ENCODE measurements around the gene CPT1B. TPM values are rescaled to one million over a fixed set of nuclear protein-coding genes. Genes with fewer than 3 reads are reported as not detected.

The CPT1B gene
- total and polyA plus RNA-seq, 2 donors (not counting 3 experiments of a cell fraction or from before 2014, with no cell fraction given): 7.1 TPM

- Histone ChIP-seq H3K9me3 (replicated peaks; ENCODE audit: control insufficient read depth, insufficient read depth, low read length) (no peaks in the 10 kb centered on the region), H3K4me3 (replicated peaks in 1 of 3; ENCODE audit: insufficient read depth in 1 of 3, low read depth in 1 of 3, low read length in 3 of 3) (no peak overlapping the region), H3K9me1 (replicated peaks; ENCODE audit: control insufficient read depth, extremely low read depth, insufficient read depth, low read length) (no peaks in the 10 kb centered on the region), H3K27me3 (ENCODE audit: control insufficient read depth in 2 of 2, insufficient read depth in 2 of 2, low read length in 2 of 2) (peaks cover 3 to 4% of the 10 kb centered on the region in 2 experiments), H3K9ac (replicated peaks; ENCODE audit: extremely low read depth, insufficient read depth, low read length) (no peak overlapping the region), H3K79me2 (ENCODE audit: control insufficient read depth, insufficient read depth, low read length) (no peaks in the 10 kb centered on the region), H4K20me1 (replicated peaks; ENCODE audit: control insufficient read depth, extremely low read depth, insufficient read depth, low read length) (no peaks in the 10 kb centered on the region), H2AFZ (ENCODE audit: low read depth, low read length) (no peak overlapping the region), H3K4me2 (ENCODE audit: insufficient read depth, low read length) (no peak overlapping the region), H3K27ac (ENCODE audit: insufficient read depth, low read depth, low read length) (no peak overlapping the region), H3K36me3 (ENCODE audit: control insufficient read depth in 2 of 2, extremely low read depth in 1 of 2, insufficient read depth in 2 of 2, low read length in 2 of 2) (no peaks in the 10 kb centered on the region), H3K4me1 (ENCODE audit: control insufficient read depth, extremely low read depth, insufficient read depth, low read length) (no peaks in the 10 kb centered on the region)
- DNase-seq (ENCODE audit: low read depth, low spot score) (no peak), FAIRE-seq (no peak)
- TF ChIP-seq GATA2 (IDR thresholded peaks at IDR 0.05; ENCODE audit: insufficient read depth, insufficient read length, low read depth, low read length) (no peak), CTCF (IDR thresholded peaks at IDR 0.05; ENCODE audit: extremely low read depth in 1 of 2, insufficient read depth in 1 of 2, low read depth in 1 of 2, low read length in 2 of 2) (no peak), POLR2A (IDR thresholded peaks at IDR 0.05; ENCODE audit: low read depth, low read length) (no peak), JUN (IDR thresholded peaks at IDR 0.05; ENCODE audit: borderline replicate concordance, insufficient read depth, insufficient read length, low read depth) (no peak), FOS (IDR thresholded peaks at IDR 0.05; ENCODE audit: borderline replicate concordance, insufficient read depth, low read length) (no peak), MAX (IDR thresholded peaks at IDR 0.05; ENCODE audit: insufficient read depth, insufficient read length) (no peak), EZH2 (IDR thresholded peaks at IDR 0.05; ENCODE audit: borderline replicate concordance, low read depth, low read length, severe bottlenecking) (no peak), POLR2AphosphoS5 (IDR thresholded peaks at IDR 0.05; ENCODE audit: insufficient read depth, low read depth, low read length) (no peak), MYC (IDR thresholded peaks at IDR 0.05; ENCODE audit: low read depth, low read length) (no peak)
- POLR2A ChIA-PET: no interaction called here
- no TSS peak for BruUV-seq (replicated peaks)
- dilution Hi-C loops (cut with MboI; ENCODE audit: extremely low pct_ligation_motif_present, low sequenced_read_pairs) (no loop called here), intact Hi-C loops (cut with micrococcal nuclease) (no loop called here)
- CTCF ChIA-PET: interaction anchor here (1.2 kb wide), 1 partner anchor 9 kb away, joined by 3 read pairs; no protein-coding TSS in a partner anchor
These were observed 33.3 kb upstream of the CPT1B start for GRCh38 chr22:50611341-50612060.

All from endothelial cell of umbilical vein (primary cell).